Karpas-422 (cell line): ENCODE results near the gene MAPKAP1. TPM values are rescaled to one million over a fixed set of nuclear protein-coding genes. Genes with fewer than 3 reads are reported as not detected.
A peak's percentile ranks its signal among the peaks of the same experiment; 100 is the strongest.

Experiments
- DNase-seq: peaks from one replicate; pipeline ENCODE4 v3.0.0-alpha.2; 2015
- H2AFZ ChIP-seq: fragments of 200-600 bp; sonication (generic); 2 replicates; pipeline ENCODE4 v1.6.1; 2014; ENCODE audit warnings: antibody characterized with exemption, low read length, mixed read lengths
- H3K27ac ChIP-seq: fragments of 200-600 bp; sonication (generic); 2 replicates; pipeline ENCODE4 v1.5.1; 2014; ENCODE audit warnings: mild to moderate bottlenecking, low read length, moderate library complexity
- H3K27me3 ChIP-seq: fragments of 200-600 bp; sonication (generic); 2 replicates; pipeline ENCODE4 v1.6.1; 2014; ENCODE audit warnings: low read length, mixed read lengths
- H3K36me3 ChIP-seq: fragments of 200-600 bp; sonication (generic); 2 replicates; pipeline ENCODE4 v1.6.1; 2014; ENCODE audit warnings: low read length, mixed read lengths; ENCODE audit not compliant: insufficient read depth
- H3K4me1 ChIP-seq: fragments of 200-600 bp; sonication (generic); 2 replicates; pipeline ENCODE4 v1.6.1; 2014; ENCODE audit warnings: mild to moderate bottlenecking, low read length, mixed read lengths
- H3K4me2 ChIP-seq: fragments of 200-600 bp; sonication (generic); 2 replicates; pipeline ENCODE4 v1.6.1; 2014; ENCODE audit warnings: low read length, low read depth, mild to moderate bottlenecking; ENCODE audit not compliant: poor library complexity, severe bottlenecking
- H3K4me3 ChIP-seq: fragments of 200-600 bp; sonication (generic); 2 replicates; pipeline ENCODE4 v1.5.1; 2014; ENCODE audit warnings: mild to moderate bottlenecking, antibody characterized with exemption, low read length, mixed read lengths
- H3K79me2 ChIP-seq: fragments of 200-600 bp; sonication (generic); 2 replicates; pipeline ENCODE4 v1.6.1; 2014; ENCODE audit warnings: mild to moderate bottlenecking, low read length, mixed read lengths
- H3K9ac ChIP-seq: fragments of 200-600 bp; sonication (generic); 2 replicates; pipeline ENCODE4 v1.6.0; 2014; ENCODE audit warnings: low read length
- H3K9me2 ChIP-seq: fragments of 200-600 bp; sonication (generic), shearing (Covaris generic); replicated peaks from 2 replicates; pipeline ENCODE4 v1.6.0; 2014; ENCODE audit warnings: mild to moderate bottlenecking, low read length, moderate library complexity; ENCODE audit not compliant: insufficient read depth
- H3K9me3 ChIP-seq: fragments of 300-700, 200-600 bp; sonication (generic); 2 replicates; pipeline ENCODE4 v1.6.1; 2014; ENCODE audit warnings: low read length, mixed read lengths
- H4K20me1 ChIP-seq: fragments of 200-600 bp; sonication (generic); 2 replicates; pipeline ENCODE4 v1.6.1; 2014; ENCODE audit warnings: mild to moderate bottlenecking, antibody characterized with exemption, low read length, low read depth; ENCODE audit not compliant: insufficient read depth
- total RNA-seq: library from RNA; depleted of rRNA; stranded (reverse); fragments of >200 nt; shearing (Covaris generic); gene quantifications from 2 replicates; pipeline ENCODE4 v1.2.3, GENCODE V29; 2014; ENCODE audit warnings: low replicate concordance

The MAPKAP1 gene
- total RNA-seq, 1 experiment from 2014 or later: 62.8 TPM

GRCh38 chr9:125410522-125410894 is 296.5 kb downstream of the MAPKAP1 start:
- no peak overlapping the region for H3K27ac ChIP-seq
- no peak overlapping the region for H2AFZ ChIP-seq
- H3K4me3 ChIP-seq: no peak overlapping the region
- DNase-seq: no peak
- H3K36me3 ChIP-seq: no peaks in the 10 kb centered on the region
- H3K9ac ChIP-seq: no peak overlapping the region
- H4K20me1 ChIP-seq: no peaks in the 10 kb centered on the region
- no peaks in the 10 kb centered on the region for H3K9me2 ChIP-seq
- no peaks in the 10 kb centered on the region for H3K27me3 ChIP-seq
- H3K9me3 ChIP-seq: no peaks in the 10 kb centered on the region
- peaks cover 5% of the 10 kb centered on the region for H3K4me1 ChIP-seq
- H3K79me2 ChIP-seq: no peaks in the 10 kb centered on the region
- no peak overlapping the region for H3K4me2 ChIP-seq

- Histone ChIP-seq H3K4me1 (peaks cover 5% of the 10 kb centered on the region), H3K36me3 (no peaks in the 10 kb centered on the region), H3K4me3 (no peak overlapping the region), H3K27ac (no peak overlapping the region), H3K9me3 (no peaks in the 10 kb centered on the region), H3K9ac (no peak overlapping the region), H3K79me2 (no peaks in the 10 kb centered on the region), H2AFZ (no peak overlapping the region), H3K4me2 (no peak overlapping the region), H3K9me2 (no peaks in the 10 kb centered on the region), H3K27me3 (no peaks in the 10 kb centered on the region), H4K20me1 (no peaks in the 10 kb centered on the region)
- DNase-seq: peak; percentile 89
Measured at GRCh38 chr9:125409637-125410521, 297.1 kb downstream of the MAPKAP1 start.

- H3K79me2 ChIP-seq: no peaks in the 10 kb centered on the region
- DNase-seq: peak; percentile 52
- H3K4me1 ChIP-seq: peaks cover 5% of the 10 kb centered on the region
- no peaks in the 10 kb centered on the region for H3K36me3 ChIP-seq
- no peak overlapping the region for H3K4me3 ChIP-seq
- no peak overlapping the region for H3K27ac ChIP-seq
- H3K9me3 ChIP-seq: no peaks in the 10 kb centered on the region
- no peak overlapping the region for H3K9ac ChIP-seq
- H3K4me2 ChIP-seq: no peak overlapping the region
- H4K20me1 ChIP-seq: no peaks in the 10 kb centered on the region
- no peaks in the 10 kb centered on the region for H3K9me2 ChIP-seq
- no peak overlapping the region for H2AFZ ChIP-seq
- no peaks in the 10 kb centered on the region for H3K27me3 ChIP-seq
Measured at GRCh38 chr9:125409217-125409636, 297.8 kb downstream of the MAPKAP1 start.

GRCh38 chr9:125407974-125408900 is 298.8 kb downstream of the MAPKAP1 start:
- H3K27ac ChIP-seq: no peak overlapping the region
- H3K9me2 ChIP-seq: no peaks in the 10 kb centered on the region
- H3K4me1 ChIP-seq: peaks cover 5% of the 10 kb centered on the region
- DNase-seq: peak; percentile 89
- H3K9ac ChIP-seq: no peak overlapping the region
- H3K4me3 ChIP-seq: peak overlapping the region; percentile 45; the same call in 1 of the 2 replicates
- no peaks in the 10 kb centered on the region for H3K27me3 ChIP-seq
- H3K4me2 ChIP-seq: peak overlapping the region; percentile 63
- H3K9me3 ChIP-seq: no peaks in the 10 kb centered on the region
- no peak overlapping the region for H2AFZ ChIP-seq
- H3K79me2 ChIP-seq: no peaks in the 10 kb centered on the region
- no peaks in the 10 kb centered on the region for H4K20me1 ChIP-seq
- H3K36me3 ChIP-seq: no peaks in the 10 kb centered on the region

- no peaks in the 10 kb centered on the region for H3K9me3 ChIP-seq
- H3K9ac ChIP-seq: no peak overlapping the region
- H3K27me3 ChIP-seq: no peaks in the 10 kb centered on the region
- H3K4me1 ChIP-seq: peaks cover 5% of the 10 kb centered on the region
- H3K27ac ChIP-seq: no peak overlapping the region
- H3K9me2 ChIP-seq: no peaks in the 10 kb centered on the region
- peak overlapping the region; percentile 63 for H3K4me2 ChIP-seq
- no peak overlapping the region for H2AFZ ChIP-seq
- no peak for DNase-seq
- no peaks in the 10 kb centered on the region for H3K36me3 ChIP-seq
- H3K4me3 ChIP-seq: peak overlapping the region; percentile 45; the same call in 1 of the 2 replicates
- no peaks in the 10 kb centered on the region for H4K20me1 ChIP-seq
- H3K79me2 ChIP-seq: no peaks in the 10 kb centered on the region
Measured at GRCh38 chr9:125407432-125407973, 299.5 kb downstream of the MAPKAP1 start.

- Histone ChIP-seq H3K4me2 (no peak overlapping the region), H4K20me1 (no peaks in the 10 kb centered on the region), H3K4me3 (no peak overlapping the region), H3K27ac (no peak overlapping the region), H3K79me2 (no peaks in the 10 kb centered on the region), H3K9ac (no peak overlapping the region), H2AFZ (no peak overlapping the region), H3K4me1 (peaks cover 5% of the 10 kb centered on the region), H3K36me3 (no peaks in the 10 kb centered on the region), H3K27me3 (no peaks in the 10 kb centered on the region), H3K9me2 (no peaks in the 10 kb centered on the region), H3K9me3 (no peaks in the 10 kb centered on the region)
- DNase-seq: no peak
Measured at GRCh38 chr9:125406810-125407087, 300.3 kb downstream of the MAPKAP1 start.

GRCh38 chr9:125405938-125406809 is 300.8 kb downstream of the MAPKAP1 start:
- Histone ChIP-seq H3K9me2 (no peaks in the 10 kb centered on the region), H3K27me3 (no peaks in the 10 kb centered on the region), H3K4me2 (no peak overlapping the region), H3K9me3 (no peaks in the 10 kb centered on the region), H3K79me2 (no peaks in the 10 kb centered on the region), H2AFZ (no peak overlapping the region), H3K4me3 (no peak overlapping the region), H3K4me1 (peaks cover 5% of the 10 kb centered on the region), H3K9ac (no peak overlapping the region), H4K20me1 (no peaks in the 10 kb centered on the region), H3K36me3 (no peaks in the 10 kb centered on the region), H3K27ac (no peak overlapping the region)
- no peak for DNase-seq
